NCI-H1048 (cell line): ENCODE results near the gene PRRC1.
"Not testable (repeated sequence)": the region's sequence is repeated elsewhere in the genome, so short reads cannot be mapped to it uniquely, and the experiment has no call there.

ENCODE experiments used
- DNase-seq: peaks from one replicate; lab custom pipeline; 2025; lab: John Stamatoyannopoulos, UW

Gene PRRC1

GRCh38 chr5:127545249-127545648 lies 27.8 kb downstream of the PRRC1 start:
- not testable (repeated sequence) for DNase-seq

- DNase-seq = no peak
Measured at GRCh38 chr5:127549551-127549950, 32.1 kb downstream of the PRRC1 start.

GRCh38 chr5:127550652-127551409 lies 33.4 kb downstream of the PRRC1 start:
- no peak for DNase-seq

GRCh38 chr5:127551410-127552041 lies 34.1 kb downstream of the PRRC1 start:
- no peak for DNase-seq

- no peak for DNase-seq
Measured at GRCh38 chr5:127555826-127556225, 38.4 kb downstream of the PRRC1 start.

GRCh38 chr5:127556609-127557334 lies 39.3 kb downstream of the PRRC1 start:
- DNase-seq = no peak

- no peak for DNase-seq
Measured at GRCh38 chr5:127558273-127558672, 40.8 kb downstream of the PRRC1 start.

- no peak for DNase-seq
Measured at GRCh38 chr5:127561254-127561653, 43.8 kb downstream of the PRRC1 start.

GRCh38 chr5:127562252-127562651 lies 44.8 kb downstream of the PRRC1 start:
- DNase-seq = no peak

GRCh38 chr5:127563136-127563535 lies 45.7 kb downstream of the PRRC1 start:
- DNase-seq = no peak

- no peak for DNase-seq
Measured at GRCh38 chr5:127564002-127564769, 46.7 kb downstream of the PRRC1 start.

GRCh38 chr5:127565586-127566270 lies 48.3 kb downstream of the PRRC1 start:
- DNase-seq = no peak

- no peak for DNase-seq
Measured at GRCh38 chr5:127567026-127567768, 49.8 kb downstream of the PRRC1 start.

- no peak for DNase-seq
Measured at GRCh38 chr5:127568166-127568565, 50.7 kb downstream of the PRRC1 start.

GRCh38 chr5:127569471-127569870 lies 52.0 kb downstream of the PRRC1 start:
- DNase-seq = not testable (repeated sequence)

GRCh38 chr5:127571314-127572131 lies 54.1 kb downstream of the PRRC1 start:
- DNase-seq = no peak

GRCh38 chr5:127572930-127573329 lies 55.5 kb downstream of the PRRC1 start:
- DNase-seq = no peak

GRCh38 chr5:127574852-127575679 lies 57.6 kb downstream of the PRRC1 start:
- DNase-seq = no peak

- DNase-seq = no peak
Measured at GRCh38 chr5:127577458-127577857, 60.0 kb downstream of the PRRC1 start.
